ENCODE results near the gene SLC10A6. TPM values are rescaled to one million over a fixed set of nuclear protein-coding genes. Genes with fewer than 3 reads are reported as not detected.

The SLC10A6 gene
- total and polyA plus RNA-seq, 4 donors = 0.08 to 0.95 (median 0.25) TPM

- ATAC-seq (ENCODE audit: insufficient read depth, low FRiP score) (no peak), DNase-seq (no peak)
- peak overlapping the region in 1 of 2 donors; percentile 29 for H3K9ac ChIP-seq (ENCODE audit: insufficient read depth in 1 of 2, low read length in 2 of 2)
- no peaks in the 10 kb centered on the region for H3K27me3 ChIP-seq (ENCODE audit: control insufficient read depth in 3 of 3, insufficient read depth in 3 of 3, low read length in 2 of 3)
- peak overlapping the region in 1 of 2 donors; percentile 32 for H3K27ac ChIP-seq (ENCODE audit: low read depth in 1 of 2, low read length in 1 of 2)
- H3K4me3 ChIP-seq = no peak overlapping the region
- H3K9me3 ChIP-seq (ENCODE audit: control insufficient read depth in 4 of 4, insufficient read depth in 3 of 4, low read length in 3 of 4) = peaks cover 0 to 5% (median 0%) of the 10 kb centered on the region in 4 donors
- H3K4me1 ChIP-seq (ENCODE audit: control insufficient read depth in 5 of 5, insufficient read depth in 5 of 5, low read length in 5 of 5) = peaks cover 0 to 29% (median 0%) of the 10 kb centered on the region in 5 donors
- peaks cover 0 to 20% (median 7%) of the 10 kb centered on the region in 4 donors for H3K36me3 ChIP-seq (ENCODE audit: control insufficient read depth in 4 of 4, insufficient read depth in 4 of 4, low read length in 4 of 4)
- 71 to 80% methylated on average over 1 of the region's 1 CpG for WGBS, 2 donors
- TF ChIP-seq CTCF (IDR thresholded peaks at IDR 0.05; ENCODE audit: control extremely low read depth, extremely low read depth) = no peak
Observed at GRCh38 chr4:86815653-86816052, 33.5 kb downstream of the SLC10A6 start.

- Histone ChIP-seq H3K27ac (ENCODE audit: low read depth in 1 of 2, low read length in 1 of 2) (no peak overlapping the region), H3K4me1 (ENCODE audit: control insufficient read depth in 5 of 5, insufficient read depth in 5 of 5, low read length in 5 of 5) (peaks cover 0 to 18% (median 0%) of the 10 kb centered on the region in 5 donors), H3K9me3 (ENCODE audit: control insufficient read depth in 4 of 4, insufficient read depth in 3 of 4, low read length in 3 of 4) (peaks cover 0 to 5% (median 0%) of the 10 kb centered on the region in 4 donors), H3K36me3 (ENCODE audit: control insufficient read depth in 4 of 4, insufficient read depth in 4 of 4, low read length in 4 of 4) (peaks cover 0 to 42% (median 17%) of the 10 kb centered on the region in 4 donors), H3K9ac (ENCODE audit: insufficient read depth in 1 of 2, low read length in 2 of 2) (no peak overlapping the region), H3K4me3 (no peak overlapping the region), H3K27me3 (ENCODE audit: control insufficient read depth in 3 of 3, insufficient read depth in 3 of 3, low read length in 2 of 3) (no peaks in the 10 kb centered on the region)
- WGBS, 2 donors = 96 to 99% methylated on average over 3 of the region's 3 CpGs
- ATAC-seq (ENCODE audit: insufficient read depth, low FRiP score) (no peak), DNase-seq (no peak)
- no peak for TF ChIP-seq CTCF (IDR thresholded peaks at IDR 0.05; ENCODE audit: control extremely low read depth, extremely low read depth)
Observed at GRCh38 chr4:86810847-86811246, 38.3 kb downstream of the SLC10A6 start.

- no peak for TF ChIP-seq CTCF (IDR thresholded peaks at IDR 0.05; ENCODE audit: control extremely low read depth, extremely low read depth)
- Histone ChIP-seq H3K4me1 (ENCODE audit: control insufficient read depth in 5 of 5, insufficient read depth in 5 of 5, low read length in 5 of 5) (peaks cover 0 to 14% (median 0%) of the 10 kb centered on the region in 5 donors), H3K4me3 (no peak overlapping the region), H3K9me3 (ENCODE audit: control insufficient read depth in 4 of 4, insufficient read depth in 3 of 4, low read length in 3 of 4) (no peaks in the 10 kb centered on the region), H3K27me3 (ENCODE audit: control insufficient read depth in 3 of 3, insufficient read depth in 3 of 3, low read length in 2 of 3) (no peaks in the 10 kb centered on the region), H3K9ac (ENCODE audit: insufficient read depth in 1 of 2, low read length in 2 of 2) (no peak overlapping the region), H3K27ac (ENCODE audit: low read depth in 1 of 2, low read length in 1 of 2) (no peak overlapping the region), H3K36me3 (ENCODE audit: control insufficient read depth in 4 of 4, insufficient read depth in 4 of 4, low read length in 4 of 4) (peaks cover 0 to 38% (median 15%) of the 10 kb centered on the region in 4 donors)
- no peak for DNase-seq
- no peak for ATAC-seq (ENCODE audit: insufficient read depth, low FRiP score)
- 88 to 93% methylated on average over 3 of the region's 3 CpGs for WGBS, 2 donors
Observed at GRCh38 chr4:86809809-86810208, 39.4 kb downstream of the SLC10A6 start.

GRCh38 chr4:86791126-86791525 lies 58.1 kb downstream of the SLC10A6 start:
- no peaks in the 10 kb centered on the region for H3K27me3 ChIP-seq (ENCODE audit: control insufficient read depth in 3 of 3, insufficient read depth in 3 of 3, low read length in 2 of 3)
- DNase-seq (peak in 1 of 3 donors; percentile 16), ATAC-seq (ENCODE audit: insufficient read depth, low FRiP score) (no peak)
- no peak overlapping the region for H3K27ac ChIP-seq (ENCODE audit: low read depth in 1 of 2, low read length in 1 of 2)
- H3K9me3 ChIP-seq (ENCODE audit: control insufficient read depth in 4 of 4, insufficient read depth in 3 of 4, low read length in 3 of 4) = peaks cover 0 to 5% (median 0%) of the 10 kb centered on the region in 4 donors
- no peak overlapping the region for H3K4me3 ChIP-seq
- WGBS, 2 donors = 86 to 88% methylated on average over 8 of the region's 8 CpGs
- H3K4me1 ChIP-seq (ENCODE audit: control insufficient read depth in 5 of 5, insufficient read depth in 5 of 5, low read length in 5 of 5) = no peaks in the 10 kb centered on the region
- peaks cover 0 to 24% (median 16%) of the 10 kb centered on the region in 4 donors for H3K36me3 ChIP-seq (ENCODE audit: control insufficient read depth in 4 of 4, insufficient read depth in 4 of 4, low read length in 4 of 4)
- no peak overlapping the region for H3K9ac ChIP-seq (ENCODE audit: insufficient read depth in 1 of 2, low read length in 2 of 2)
- TF ChIP-seq CTCF (IDR thresholded peaks at IDR 0.05; ENCODE audit: control extremely low read depth, extremely low read depth) = no peak
